A549 treated with AZD9567 at 1 μM for 4 hours (cell line): ENCODE results near the gene C2orf81. TPM values are rescaled to one million over a fixed set of nuclear protein-coding genes. Genes with fewer than 3 reads are reported as not detected.

Source experiments
- total RNA-seq: library from RNA; stranded (reverse); fragments of 200-300 nt; extraction: Qiagen RNA extraction; gene quantifications from 5 replicates; pipeline ENCODE4 v1.2.3, GENCODE V29; 2022; ENCODE audit not compliant: insufficient read depth

Gene C2orf81
- 2.9 to 5.0 TPM (median 4.2 TPM) in 5 replicates for total RNA-seq

GRCh38 chr2:74421221-74421870 lies at the start of gene C2orf81, which contains the start of gene WDR54:
Gene C2orf81, minus strand, starts transcription at chr2:74421619. Its CDS starts 59 bp downstream, at chr2:74421560.
Gene WDR54, plus strand, starts transcription at chr2:74421730. Its CDS starts 424 bp downstream, at chr2:74422154.

GRCh38 chr2:74458132-74458937 lies 36.9 kb upstream of the C2orf81 start, which contains the start of gene WBP1:
Gene WBP1, plus strand, starts transcription at chr2:74458438. Its CDS starts 165 bp downstream, at chr2:74458603.

GRCh38 chr2:74454654-74455511 lies 33.5 kb upstream of the C2orf81 start, which contains the start of gene INO80B:
Gene INO80B, plus strand, starts transcription at chr2:74455087. Its CDS starts 30 bp downstream, at chr2:74455117.

GRCh38 chr2:74441690-74442482 lies 20.5 kb upstream of the C2orf81 start, which contains the start of gene RTKN:
Gene RTKN, minus strand, starts transcription at chr2:74441937. Its CDS starts 121 bp downstream, at chr2:74441816.

GRCh38 chr2:74379851-74380789 lies 41.3 kb downstream of the C2orf81 start, which contains the start of gene DCTN1:
Gene DCTN1, minus strand, starts transcription at chr2:74380311. Its CDS starts 274 bp downstream, at chr2:74380037.

Other genes starting within 250 kb of the C2orf81 start
- 81.1 to 112 TPM (median 89.5 TPM) in 5 replicates for gene MOB1A, start 242.7 kb downstream of the C2orf81 start, total RNA-seq
- gene MTHFD2, start 223.0 kb downstream of the C2orf81 start, total RNA-seq, result 168 to 230 TPM (median 177 TPM) in 5 replicates
- gene SLC4A5, start 78.2 kb downstream of the C2orf81 start, total RNA-seq, result 0.23 to 0.55 TPM (median 0.51 TPM) in 4 of 5 replicates, not detected in the other
- gene DCTN1, start 41.3 kb downstream of the C2orf81 start, total RNA-seq, result 108 to 152 TPM (median 145 TPM) in 5 replicates
- 81.9 to 90.0 TPM (median 89.3 TPM) in 5 replicates for gene WDR54, start 111 bp upstream of the C2orf81 start, total RNA-seq
- 21.5 to 26.2 TPM (median 25.1 TPM) in 5 replicates for gene RTKN, start 20.3 kb upstream of the C2orf81 start, total RNA-seq
- gene INO80B, start 33.5 kb upstream of the C2orf81 start, total RNA-seq, result 28.3 to 54.8 TPM (median 52.5 TPM) in 5 replicates
- gene WBP1, start 36.8 kb upstream of the C2orf81 start, total RNA-seq, result 65.3 to 86.2 TPM (median 83.5 TPM) in 5 replicates
- gene MOGS, start 43.8 kb upstream of the C2orf81 start, total RNA-seq, result 39.3 to 56.5 TPM (median 54.1 TPM) in 5 replicates
- 98.3 to 143 TPM (median 142 TPM) in 5 replicates for gene MRPL53, start 51.1 kb upstream of the C2orf81 start, total RNA-seq
- gene CCDC142, start 61.4 kb upstream of the C2orf81 start, total RNA-seq, result 14.4 to 15.4 TPM (median 14.5 TPM) in 5 replicates
- 12.7 to 19.4 TPM (median 18.6 TPM) in 5 replicates for gene TTC31, start 61.5 kb upstream of the C2orf81 start, total RNA-seq
- 2.7 to 3.9 TPM (median 3.2 TPM) in 4 of 5 replicates, not detected in the other for gene LBX2, start 78.0 kb upstream of the C2orf81 start, total RNA-seq
- gene PCGF1, start 86.1 kb upstream of the C2orf81 start, total RNA-seq, result 34.2 to 37.9 TPM (median 35.0 TPM) in 5 replicates
- gene TLX2, start 92.8 kb upstream of the C2orf81 start, total RNA-seq, result 0.28 to 0.46 TPM (median 0.37 TPM) in 4 of 5 replicates, not detected in the other
- gene DQX1, start 104.6 kb upstream of the C2orf81 start, total RNA-seq, result 0.09 to 0.27 TPM (median 0.16 TPM) in 3 of 5 replicates, not detected in the others
- 174 to 251 TPM (median 241 TPM) in 5 replicates for gene AUP1, start 108.1 kb upstream of the C2orf81 start, total RNA-seq
- 35.6 to 41.1 TPM (median 39.5 TPM) in 5 replicates for gene HTRA2, start 108.3 kb upstream of the C2orf81 start, total RNA-seq
- gene LOXL3, start 132.3 kb upstream of the C2orf81 start, total RNA-seq, result 0.22 to 8.4 TPM (median 0.42 TPM) in 5 replicates
- 3.7 to 6.0 TPM (median 4.8 TPM) in 5 replicates for gene DOK1, start 133.1 kb upstream of the C2orf81 start, total RNA-seq
- not detected in 5 replicates for gene M1AP, start 226.7 kb upstream of the C2orf81 start, total RNA-seq
- 9.7 to 12.1 TPM (median 11.4 TPM) in 5 replicates for gene SEMA4F, start 232.6 kb upstream of the C2orf81 start, total RNA-seq